CD4-positive, alpha-beta memory T cell (primary cell): Measurements from ENCODE around the gene PLXNA4. TPM values are rescaled to one million over a fixed set of nuclear protein-coding genes. Genes with fewer than 3 reads are reported as not detected.

Experiments used
- CTCF ChIA-PET: fragments of 350-600 bp; sonication (Branson Sonifier 250); formaldehyde crosslinking; loops from one replicate; lab custom pipeline; 2021; ENCODE audit warnings: inconsistent platforms; ENCODE audit not compliant: partially characterized antibody; lab: Charles Lee
- POLR2A ChIA-PET: fragments of 350-600 bp; sonication (Branson Sonifier 250); formaldehyde crosslinking; loops from one replicate; lab custom pipeline; 2021; ENCODE audit not compliant: partially characterized antibody; lab: Charles Lee
- DNase-seq, 5 donors: peaks; one replicate each; pipeline versions ENCODE4 v3.0.0 to v3.0.0-alpha.2; 2020 to 2022; ENCODE audit warnings: mixed read lengths in 1 of 5
- H3K27ac ChIP-seq: one replicate; pipeline ENCODE4 v1.7.0; 2013; ENCODE audit warnings: low read depth, low read length
- H3K27me3 ChIP-seq: 2 replicates; pipeline ENCODE4 v1.7.0; 2013; ENCODE audit warnings: mild to moderate bottlenecking, low read length, moderate library complexity; ENCODE audit not compliant: insufficient read depth
- H3K36me3 ChIP-seq: 2 replicates; pipeline ENCODE4 v1.7.0; 2013; ENCODE audit warnings: mild to moderate bottlenecking, low read length, moderate library complexity; ENCODE audit not compliant: insufficient read depth
- H3K4me1 ChIP-seq: 2 replicates; pipeline ENCODE4 v1.7.0; 2013; ENCODE audit warnings: mild to moderate bottlenecking, low read length, moderate library complexity; ENCODE audit not compliant: insufficient read depth
- H3K4me3 ChIP-seq, 2 donors: one replicate each; pipeline ENCODE4 v1.7.0; 2013; ENCODE audit warnings: low read length in 2 of 2, mild to moderate bottlenecking in 1 of 2
- H3K9me3 ChIP-seq, 2 donors: one replicate each; pipeline ENCODE4 v1.7.0; 2013; ENCODE audit warnings: low read length in 2 of 2, control low read depth in 1 of 2; ENCODE audit not compliant: control insufficient read depth in 1 of 2
- H3K27ac Mint-ChIP-seq, 7 donors: one replicate each; pipeline ENCODE4 v1.8.0; 2020 to 2021; ENCODE audit warnings: mixed read lengths in 7 of 7, mild to moderate bottlenecking in 6 of 7, inconsistent platforms in 3 of 7, moderate library complexity in 3 of 7
- H3K27me3 Mint-ChIP-seq, 2 donors: one replicate each; pipeline ENCODE4 v1.8.0; 2020 to 2021; ENCODE audit warnings: mixed read lengths in 2 of 2
- H3K36me3 Mint-ChIP-seq, 2 donors: one replicate each; pipeline ENCODE4 v1.8.0; 2020 to 2021; ENCODE audit warnings: mixed read lengths in 2 of 2, inconsistent platforms in 1 of 2, mild to moderate bottlenecking in 1 of 2
- H3K4me1 Mint-ChIP-seq, 4 donors: one replicate each; pipeline ENCODE4 v1.8.0; 2020 to 2021; ENCODE audit warnings: mixed read lengths in 4 of 4, mild to moderate bottlenecking in 1 of 4
- H3K4me3 Mint-ChIP-seq, 8 donors: one replicate each; pipeline ENCODE4 v1.8.0; 2020 to 2021; ENCODE audit warnings: mixed read lengths in 8 of 8, mild to moderate bottlenecking in 7 of 8, moderate library complexity in 6 of 8, inconsistent platforms in 3 of 8
- H3K9me3 Mint-ChIP-seq, 8 donors: one replicate each; pipeline ENCODE4 v1.8.0; 2020 to 2021; ENCODE audit warnings: mixed read lengths in 8 of 8, mild to moderate bottlenecking in 5 of 8, inconsistent platforms in 3 of 8, moderate library complexity in 1 of 8
- intact Hi-C: fragments of 100-400 bp; cut with micrococcal nuclease; formaldehyde crosslinking; loops from one replicate; pipeline ENCODE4 v1.15.1; 2023
- polyA plus RNA-seq, 2 donors: library from polyadenylated mRNA; unstranded; fragments of 300-500 nt; fragmentation: Illumina TruSeq; gene quantifications; one replicate each; pipeline ENCODE4 v1.2.3, GENCODE V29; 2021
- total RNA-seq, 2 experiments: library from RNA; stranded (reverse); gene quantifications; one replicate each; pipeline ENCODE4 v1.2.3, GENCODE V29; 2021

PLXNA4 gene
- total and polyA plus RNA-seq, 4 experiments from 2014 or later, result 0.06 to 0.94 (median 0.58) TPM

DNA sequence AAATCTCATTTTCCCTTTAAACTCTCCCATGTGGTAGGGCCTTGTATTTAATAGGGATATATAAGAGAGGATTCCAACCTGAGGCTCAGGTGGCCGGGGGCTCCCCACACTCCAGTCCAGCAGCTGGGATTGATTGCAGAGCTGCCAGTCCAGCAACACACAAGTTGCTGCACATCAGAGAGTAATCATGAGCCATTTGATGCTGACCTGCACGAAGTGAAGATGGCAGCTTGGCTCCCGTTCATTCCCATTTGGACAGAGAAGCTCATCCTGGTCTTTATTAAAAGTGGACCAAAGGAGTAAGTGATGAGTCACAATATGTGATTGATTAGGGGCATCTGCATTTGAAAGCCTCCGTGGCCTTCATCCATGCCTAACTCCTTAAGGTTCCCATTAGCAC, 202.4 kb downstream of the PLXNA4 start:
- Mint-ChIP-seq H3K27me3 (peaks cover 7 to 9% of the 10 kb centered on the region in 2 donors), H3K4me1 (no peaks in the 10 kb centered on the region), H3K4me3 (no peak overlapping the region), H3K27ac (no peak overlapping the region), H3K36me3 (no peaks in the 10 kb centered on the region), H3K9me3 (no peaks in the 10 kb centered on the region)
- ChIA-PET CTCF (interaction anchor here (0.9 to 1.4 kb wide), 2 partner anchors 15 to 207 kb away, joined by 3 to 4 read pairs; no protein-coding TSS in a partner anchor), POLR2A (no interaction called here)
- no peaks in the 10 kb centered on the region for H3K36me3 ChIP-seq
- no peak overlapping the region for H3K4me3 ChIP-seq
- no peak overlapping the region for H3K27ac ChIP-seq
- no peaks in the 10 kb centered on the region for H3K27me3 ChIP-seq
- H3K9me3 ChIP-seq, result no peaks in the 10 kb centered on the region
- no peaks in the 10 kb centered on the region for H3K4me1 ChIP-seq
- intact Hi-C loops, result no loop called here
- no peak for DNase-seq

- H3K27me3 ChIP-seq, result no peaks in the 10 kb centered on the region
- CTCF ChIA-PET, result interaction anchor here (0.9 to 1.4 kb wide), 3 partner anchors 13 to 208 kb away, joined by 3 to 4 read pairs (median 3); no protein-coding TSS in a partner anchor
- Mint-ChIP-seq H3K4me1 (no peaks in the 10 kb centered on the region), H3K36me3 (no peaks in the 10 kb centered on the region), H3K4me3 (no peak overlapping the region), H3K27ac (no peak overlapping the region), H3K27me3 (peaks cover 9 to 10% of the 10 kb centered on the region in 2 donors), H3K9me3 (no peaks in the 10 kb centered on the region)
- no peak overlapping the region for H3K4me3 ChIP-seq
- POLR2A ChIA-PET, result no interaction called here
- intact Hi-C loops, result no loop called here
- no peaks in the 10 kb centered on the region for H3K9me3 ChIP-seq
- no peak for DNase-seq
- H3K36me3 ChIP-seq, result no peaks in the 10 kb centered on the region
- no peaks in the 10 kb centered on the region for H3K4me1 ChIP-seq
- no peak overlapping the region for H3K27ac ChIP-seq
Observed at GRCh38 chr7:132373041-132373440, 203.2 kb downstream of the PLXNA4 start.

GRCh38 chr7:132371948-132372347, 204.3 kb downstream of the PLXNA4 start:
- Mint-ChIP-seq H3K27me3 (peaks cover 10 to 14% of the 10 kb centered on the region in 2 donors), H3K27ac (no peak overlapping the region), H3K36me3 (no peaks in the 10 kb centered on the region), H3K4me1 (no peaks in the 10 kb centered on the region), H3K4me3 (no peak overlapping the region), H3K9me3 (no peaks in the 10 kb centered on the region)
- H3K27ac ChIP-seq, result no peak overlapping the region
- H3K4me3 ChIP-seq, result no peak overlapping the region
- ChIA-PET POLR2A (no interaction called here), CTCF (no interaction called here)
- no peaks in the 10 kb centered on the region for H3K36me3 ChIP-seq
- H3K9me3 ChIP-seq, result no peaks in the 10 kb centered on the region
- intact Hi-C loops, result no loop called here
- no peaks in the 10 kb centered on the region for H3K27me3 ChIP-seq
- H3K4me1 ChIP-seq, result no peaks in the 10 kb centered on the region
- DNase-seq, result no peak

DNA sequence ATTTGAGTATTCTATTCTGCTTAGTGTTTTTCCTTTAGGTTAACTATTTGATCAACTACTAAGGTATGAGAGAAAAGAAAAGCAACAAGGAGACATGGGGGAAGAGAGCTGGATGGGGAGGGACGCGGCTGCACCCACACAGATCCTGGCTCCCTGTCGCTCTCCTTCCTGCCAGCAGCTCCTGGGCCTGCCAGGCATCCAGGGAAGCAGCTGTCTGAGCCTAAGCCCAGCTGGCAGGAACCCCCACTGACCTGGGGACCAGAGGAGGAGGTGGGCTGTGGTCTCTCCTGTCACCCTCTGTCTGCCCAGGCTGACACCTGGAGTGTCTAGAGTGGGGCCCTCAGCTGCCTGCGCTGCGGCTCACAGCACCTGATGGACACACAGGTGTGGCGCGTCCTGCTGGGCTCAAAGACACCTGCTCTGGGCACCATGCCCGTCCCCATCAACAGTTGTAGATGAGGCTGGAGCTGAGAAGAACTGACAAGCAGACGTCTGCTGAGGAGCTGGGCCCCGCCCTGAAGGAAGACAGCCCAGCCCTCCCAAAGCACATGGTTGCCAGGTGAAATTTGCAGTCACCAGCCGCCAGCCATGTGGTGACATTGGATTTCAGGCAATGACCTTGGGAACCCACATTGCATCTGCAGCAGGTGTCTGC, 207.9 kb downstream of the PLXNA4 start:
- Histone ChIP-seq H3K9me3 (no peaks in the 10 kb centered on the region), H3K36me3 (no peaks in the 10 kb centered on the region), H3K27ac (no peak overlapping the region), H3K4me3 (no peak overlapping the region), H3K27me3 (no peaks in the 10 kb centered on the region), H3K4me1 (no peaks in the 10 kb centered on the region)
- H3K4me1 Mint-ChIP-seq, result no peaks in the 10 kb centered on the region
- H3K27me3 Mint-ChIP-seq, result peaks cover 5 to 9% of the 10 kb centered on the region in 2 donors
- H3K4me3 Mint-ChIP-seq, result peak overlapping the region in 1 of 8 donors; percentile 18
- no peaks in the 10 kb centered on the region for H3K36me3 Mint-ChIP-seq
- H3K9me3 Mint-ChIP-seq, result no peaks in the 10 kb centered on the region
- no peak for DNase-seq
- H3K27ac Mint-ChIP-seq, result no peak overlapping the region
- ChIA-PET POLR2A (no interaction called here), CTCF (no interaction called here)
- intact Hi-C loops, result no loop called here

GRCh38 chr7:132367795-132368194, 208.5 kb downstream of the PLXNA4 start:
- H3K27ac ChIP-seq, result no peak overlapping the region
- no peak for DNase-seq
- no peaks in the 10 kb centered on the region for H3K36me3 ChIP-seq
- ChIA-PET POLR2A (no interaction called here), CTCF (no interaction called here)
- intact Hi-C loops, result no loop called here
- H3K4me3 Mint-ChIP-seq, result no peak overlapping the region
- H3K27me3 Mint-ChIP-seq, result peaks cover 5 to 9% of the 10 kb centered on the region in 2 donors
- H3K4me1 Mint-ChIP-seq, result no peaks in the 10 kb centered on the region
- H3K4me1 ChIP-seq, result no peaks in the 10 kb centered on the region
- H3K36me3 Mint-ChIP-seq, result no peaks in the 10 kb centered on the region
- no peak overlapping the region for H3K27ac Mint-ChIP-seq
- H3K9me3 ChIP-seq, result no peaks in the 10 kb centered on the region
- no peak overlapping the region for H3K4me3 ChIP-seq
- H3K9me3 Mint-ChIP-seq, result peaks cover 0 to 2% (median 0%) of the 10 kb centered on the region in 8 donors
- no peaks in the 10 kb centered on the region for H3K27me3 ChIP-seq

GRCh38 chr7:132367004-132367403, 209.3 kb downstream of the PLXNA4 start:
- intact Hi-C loops, result no loop called here
- Histone ChIP-seq H3K4me1 (no peaks in the 10 kb centered on the region), H3K4me3 (no peak overlapping the region), H3K36me3 (no peaks in the 10 kb centered on the region), H3K27ac (no peak overlapping the region), H3K9me3 (no peaks in the 10 kb centered on the region), H3K27me3 (no peaks in the 10 kb centered on the region)
- CTCF ChIA-PET, result no interaction called here
- no peak for DNase-seq
- Mint-ChIP-seq H3K4me3 (no peak overlapping the region), H3K27me3 (peaks cover 5 to 9% of the 10 kb centered on the region in 2 donors), H3K36me3 (no peaks in the 10 kb centered on the region), H3K9me3 (peaks cover 0 to 2% (median 0%) of the 10 kb centered on the region in 8 donors), H3K27ac (no peak overlapping the region), H3K4me1 (no peaks in the 10 kb centered on the region)
- POLR2A ChIA-PET, result no interaction called here

GRCh38 chr7:132364226-132364625, 212.0 kb downstream of the PLXNA4 start:
- H3K36me3 ChIP-seq, result no peaks in the 10 kb centered on the region
- H3K27me3 ChIP-seq, result no peaks in the 10 kb centered on the region
- peaks cover 7 to 9% of the 10 kb centered on the region in 2 donors for H3K27me3 Mint-ChIP-seq
- ChIA-PET POLR2A (no interaction called here), CTCF (no interaction called here)
- H3K4me1 Mint-ChIP-seq, result no peaks in the 10 kb centered on the region
- no peaks in the 10 kb centered on the region for H3K9me3 ChIP-seq
- no peak overlapping the region for H3K4me3 Mint-ChIP-seq
- H3K36me3 Mint-ChIP-seq, result no peaks in the 10 kb centered on the region
- no peak overlapping the region for H3K27ac ChIP-seq
- no peak overlapping the region for H3K27ac Mint-ChIP-seq
- H3K4me3 ChIP-seq, result no peak overlapping the region
- DNase-seq, result no peak
- no peaks in the 10 kb centered on the region for H3K4me1 ChIP-seq
- H3K9me3 Mint-ChIP-seq, result peaks cover 0 to 2% (median 0%) of the 10 kb centered on the region in 8 donors
- intact Hi-C loops, result no loop called here
